ENCODE results near the gene TXNDC9. TPM values are rescaled to one million over a fixed set of nuclear protein-coding genes. Genes with fewer than 3 reads are reported as not detected.
"Not testable (repeated sequence)": the region's sequence is repeated elsewhere in the genome, so short reads cannot be mapped to it uniquely, and the experiment has no call there.

The TXNDC9 gene
- total and polyA plus RNA-seq, 8 donors = 4.2 to 12.7 (median 7.6) TPM

GRCh38 chr2:99356853-99357252 is 20.7 kb upstream of the TXNDC9 start:
- Histone ChIP-seq H3K4me3 (no peak overlapping the region), H3K9me3 (no peaks in the 10 kb centered on the region), H3K36me3 (peaks cover 0 to 6% (median 0%) of the 10 kb centered on the region in 3 donors), H3K27me3 (no peaks in the 10 kb centered on the region), H3K4me1 (peaks cover 0 to 7% (median 0%) of the 10 kb centered on the region in 3 donors), H3K27ac (no peak overlapping the region)
- no peak for ATAC-seq
- TF ChIP-seq CTCF (IDR thresholded peaks at IDR 0.05) = no peak
- intact Hi-C loops (cut with DNase I) = no loop called here
- DNase-seq = no peak
- FAIRE-seq = no peak

GRCh38 chr2:99354825-99355224 is 18.7 kb upstream of the TXNDC9 start:
- ATAC-seq; FAIRE-seq; DNase-seq; H3K4me1 ChIP-seq; intact Hi-C loops (cut with DNase I); H3K36me3 ChIP-seq; H3K9me3 ChIP-seq; H3K27me3 ChIP-seq; H3K27ac ChIP-seq; H3K4me3 ChIP-seq: not testable (repeated sequence)
- WGBS, 2 donors = 96% methylated on average over 8 of the region's 8 CpGs

DNA sequence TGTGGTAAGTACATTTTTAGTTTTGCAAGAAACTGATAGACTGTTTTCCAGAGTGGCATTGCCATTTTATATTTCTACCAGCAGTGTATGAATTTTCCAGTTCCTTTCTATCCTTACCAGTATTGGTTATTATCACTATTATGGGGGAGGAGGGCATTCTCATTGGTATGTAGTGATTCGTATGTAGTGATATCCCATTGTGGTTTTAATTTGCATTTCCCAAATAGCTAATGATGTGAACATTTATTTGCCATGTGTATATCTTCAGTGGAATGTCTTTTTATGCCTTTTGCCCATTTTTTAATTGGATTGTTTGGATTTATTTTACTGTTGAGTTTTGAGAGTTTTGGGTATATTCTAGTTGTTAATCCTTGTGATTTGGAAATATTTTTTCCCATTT is 17.9 kb upstream of the TXNDC9 start:
- DNase-seq (no peak), FAIRE-seq (no peak), ATAC-seq (no peak)
- Histone ChIP-seq H3K27ac (no peak overlapping the region), H3K4me1 (peaks cover 0 to 7% (median 5%) of the 10 kb centered on the region in 3 donors), H3K27me3 (no peaks in the 10 kb centered on the region), H3K4me3 (no peak overlapping the region), H3K9me3 (no peaks in the 10 kb centered on the region), H3K36me3 (no peaks in the 10 kb centered on the region)
- 87 to 95% methylated on average over 1 of the region's 1 CpG for whole genome bisulfite sequencing, 2 donors
- no peak for TF ChIP-seq CTCF (IDR thresholded peaks at IDR 0.05)
- intact Hi-C loops (cut with DNase I) = no loop called here

DNA sequence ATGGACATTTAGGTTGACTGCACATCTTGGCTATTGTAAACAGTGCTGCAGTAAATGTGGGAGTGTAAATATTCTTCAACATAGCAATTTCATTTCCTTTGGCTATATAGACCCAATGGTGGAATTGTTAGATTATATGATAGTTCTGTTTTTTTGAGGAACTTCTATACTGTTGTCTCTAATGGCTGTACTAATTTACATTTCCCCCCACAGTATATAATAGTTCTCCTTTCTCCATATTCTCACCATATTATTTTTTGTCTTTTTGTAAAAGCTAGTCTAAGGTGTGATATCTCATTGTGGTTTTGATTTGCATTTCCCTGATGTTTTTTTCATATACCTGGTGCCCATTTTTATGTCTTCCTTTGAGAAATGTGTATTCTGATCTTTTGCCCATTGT is 14.1 kb upstream of the TXNDC9 start:
- FAIRE-seq = no peak
- no peak for DNase-seq
- ATAC-seq = no peak
- Histone ChIP-seq H3K4me1 (peaks cover 0 to 5% (median 0%) of the 10 kb centered on the region in 3 donors), H3K36me3 (no peaks in the 10 kb centered on the region), H3K4me3 (no peak overlapping the region), H3K27me3 (no peaks in the 10 kb centered on the region), H3K27ac (no peak overlapping the region), H3K9me3 (no peaks in the 10 kb centered on the region)
- intact Hi-C loops (cut with DNase I) = no loop called here
- TF ChIP-seq CTCF (IDR thresholded peaks at IDR 0.05) = no peak

GRCh38 chr2:99348173-99348572 is 12.0 kb upstream of the TXNDC9 start:
- WGBS, 2 donors = 87 to 94% methylated on average over 3 of the region's 3 CpGs

More at GRCh38 chr2:99348173-99348572, 12.0 kb upstream of the TXNDC9 start:
- ATAC-seq (no peak), DNase-seq (no peak), FAIRE-seq (no peak)
- Histone ChIP-seq H3K36me3 (no peaks in the 10 kb centered on the region), H3K27ac (no peak overlapping the region), H3K4me1 (peaks cover 0 to 5% (median 0%) of the 10 kb centered on the region in 3 donors), H3K27me3 (no peaks in the 10 kb centered on the region), H3K9me3 (no peaks in the 10 kb centered on the region), H3K4me3 (no peak overlapping the region)
- intact Hi-C loops (cut with DNase I) = no loop called here
- no peak for TF ChIP-seq CTCF (IDR thresholded peaks at IDR 0.05)

Measured in pancreas (tissue), 10 donors.